EL (cell line): Measurements from ENCODE around the gene HAUS6.
"Not testable (repeated sequence)": the region's sequence is repeated elsewhere in the genome, so short reads cannot be mapped to it uniquely, and the experiment has no call there.

Experiments used
- DNase-seq: peaks from one replicate; pipeline ENCODE4 v3.0.0-alpha.2; 2016

The HAUS6 gene

GRCh38 chr9:19102631-19103345 lies at the start of gene HAUS6:
Gene HAUS6, minus strand, starts transcription at chr9:19102904. Its CDS starts 253 bp downstream, at chr9:19102651.
- peak; percentile 97 for DNase-seq

- DNase-seq, result not testable (repeated sequence)
Measured at GRCh38 chr9:19152160-19152498, 49.4 kb upstream of the HAUS6 start.

GRCh38 chr9:19151425-19152159 lies 48.9 kb upstream of the HAUS6 start:
- no peak for DNase-seq

- DNase-seq, result no peak
Measured at GRCh38 chr9:19149230-19149629, 46.5 kb upstream of the HAUS6 start.

GRCh38 chr9:19148187-19148586 lies 45.5 kb upstream of the HAUS6 start:
- no peak for DNase-seq

- no peak for DNase-seq
Measured at GRCh38 chr9:19146441-19147024, 43.8 kb upstream of the HAUS6 start.

GRCh38 chr9:19145881-19146280 lies 43.2 kb upstream of the HAUS6 start:
- DNase-seq, result no peak

- no peak for DNase-seq
Measured at GRCh38 chr9:19140259-19140658, 37.6 kb upstream of the HAUS6 start.

GRCh38 chr9:19138084-19138483 lies 35.4 kb upstream of the HAUS6 start:
- no peak for DNase-seq

- peak; percentile 59 for DNase-seq
Measured at GRCh38 chr9:19137282-19137681, 34.6 kb upstream of the HAUS6 start.

- DNase-seq, result no peak
Measured at GRCh38 chr9:19136129-19136528, 33.4 kb upstream of the HAUS6 start.

GRCh38 chr9:19133549-19134345 lies 31.0 kb upstream of the HAUS6 start:
- no peak for DNase-seq

GRCh38 chr9:19130436-19130835 lies 27.7 kb upstream of the HAUS6 start:
- DNase-seq, result no peak

- DNase-seq, result peak; percentile 46
Measured at GRCh38 chr9:19127871-19128500, 25.3 kb upstream of the HAUS6 start.

- DNase-seq, result no peak
Measured at GRCh38 chr9:19124430-19124793, 21.7 kb upstream of the HAUS6 start.

- DNase-seq, result no peak
Measured at GRCh38 chr9:19122490-19123042, 19.9 kb upstream of the HAUS6 start.

- no peak for DNase-seq
Measured at GRCh38 chr9:19120877-19121276, 18.2 kb upstream of the HAUS6 start.

- DNase-seq, result no peak
Measured at GRCh38 chr9:19119801-19120440, 17.2 kb upstream of the HAUS6 start.

GRCh38 chr9:19119246-19119645 lies 16.5 kb upstream of the HAUS6 start:
- DNase-seq, result no peak

GRCh38 chr9:19117039-19117716 lies 14.5 kb upstream of the HAUS6 start:
- no peak for DNase-seq

GRCh38 chr9:19116107-19116790 lies 13.5 kb upstream of the HAUS6 start:
- DNase-seq, result no peak
